ENCODE data around the gene NTRK2.

The NTRK2 gene

DNA sequence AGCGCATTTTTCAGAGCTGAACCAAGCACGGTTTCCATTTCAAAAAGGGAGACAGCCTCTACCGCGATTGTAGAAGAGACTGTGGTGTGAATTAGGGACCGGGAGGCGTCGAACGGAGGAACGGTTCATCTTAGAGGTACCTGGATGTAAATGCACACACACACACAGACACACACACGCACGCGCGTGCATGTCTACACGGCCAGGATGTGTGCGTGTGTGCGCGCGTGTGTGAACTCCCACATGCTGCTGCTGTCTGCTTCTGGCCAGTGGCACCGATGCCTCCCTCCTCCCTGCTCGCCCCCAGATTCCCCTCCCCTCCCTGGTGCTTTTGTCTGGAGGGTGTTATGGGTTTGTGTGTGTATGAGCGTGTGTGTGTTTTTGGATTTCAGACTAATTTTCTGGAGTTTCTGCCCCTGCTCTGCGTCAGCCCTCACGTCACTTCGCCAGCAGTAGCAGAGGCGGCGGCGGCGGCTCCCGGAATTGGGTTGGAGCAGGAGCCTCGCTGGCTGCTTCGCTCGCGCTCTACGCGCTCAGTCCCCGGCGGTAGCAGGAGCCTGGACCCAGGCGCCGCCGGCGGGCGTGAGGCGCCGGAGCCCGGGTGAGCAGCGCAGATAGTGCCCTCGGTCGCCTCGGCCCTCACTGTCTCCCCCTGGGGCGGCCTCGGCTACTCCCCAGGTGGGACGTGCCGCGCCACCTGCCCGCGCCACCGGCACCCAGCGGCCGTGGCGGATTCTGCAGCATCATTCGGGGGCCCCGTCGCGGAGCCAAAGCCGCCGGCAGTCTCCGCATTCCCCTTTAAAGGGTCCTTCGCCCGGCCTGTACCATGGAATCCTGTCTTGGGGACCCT lies at the start of gene NTRK2:
TSS of gene NTRK2 (plus strand) at position 442 of the 850 bp plus-strand sequence. CDS start 1,020 bp downstream, outside the sequence.
- DNase-seq: no peak

DNA sequence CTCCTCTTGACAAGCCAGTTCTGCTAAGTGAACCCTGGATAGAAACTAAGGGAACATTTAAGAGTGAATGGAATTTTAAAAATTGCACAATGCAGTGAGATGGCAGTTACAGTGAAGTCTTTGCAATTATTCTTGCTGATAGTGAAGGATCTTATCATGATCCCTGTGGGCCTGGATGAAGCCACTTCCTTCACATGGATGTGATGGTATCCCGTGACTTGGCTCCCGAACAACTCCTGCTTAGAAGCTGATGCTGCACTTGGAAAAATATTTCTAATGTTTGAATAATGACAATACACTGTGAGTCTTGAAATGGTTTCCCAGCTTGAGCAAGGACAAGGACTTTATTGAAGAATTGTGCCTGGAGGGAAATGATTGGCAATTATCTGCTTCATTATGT lies 49.2 kb upstream of the NTRK2 start:
- DNase-seq: no peak

DNA sequence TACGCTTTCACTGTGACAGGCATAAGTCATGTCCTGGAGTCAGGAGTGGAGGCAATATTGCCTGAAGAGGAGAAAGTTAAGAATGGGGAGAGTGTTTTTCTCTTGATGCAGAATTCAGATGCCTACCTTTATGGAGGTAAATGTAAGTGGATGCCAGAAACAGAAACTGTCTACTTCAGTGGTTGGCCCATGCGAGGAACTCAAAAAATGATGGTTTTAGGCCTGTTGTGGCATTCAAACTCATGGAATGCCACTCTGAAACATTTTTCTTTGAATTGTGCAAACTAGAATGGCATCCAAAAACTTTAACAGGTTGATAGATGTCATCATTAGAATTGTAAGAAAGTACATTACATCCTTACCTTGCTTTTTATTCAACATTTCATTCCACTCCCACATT lies 47.7 kb upstream of the NTRK2 start:
- DNase-seq: no peak

DNA sequence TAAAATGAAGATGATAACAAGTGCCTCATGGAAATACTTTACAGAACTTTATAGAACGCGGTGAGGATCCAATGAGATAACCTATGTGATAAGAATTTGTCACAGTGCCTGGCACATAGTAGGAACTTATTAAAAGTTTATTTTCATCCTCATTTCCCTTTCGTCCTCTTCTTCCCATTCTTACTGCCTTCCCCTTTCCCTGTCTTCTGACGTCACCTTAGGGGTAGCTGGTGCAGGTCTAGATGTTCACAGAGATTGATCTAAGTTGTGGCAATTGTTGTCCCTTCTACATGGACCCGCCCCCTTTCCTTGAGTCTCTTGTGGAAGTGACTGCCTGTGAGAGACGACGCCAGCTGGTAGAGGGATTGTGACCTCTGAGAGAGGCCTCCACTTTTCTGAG lies 46.5 kb upstream of the NTRK2 start:
- DNase-seq: no peak

DNA sequence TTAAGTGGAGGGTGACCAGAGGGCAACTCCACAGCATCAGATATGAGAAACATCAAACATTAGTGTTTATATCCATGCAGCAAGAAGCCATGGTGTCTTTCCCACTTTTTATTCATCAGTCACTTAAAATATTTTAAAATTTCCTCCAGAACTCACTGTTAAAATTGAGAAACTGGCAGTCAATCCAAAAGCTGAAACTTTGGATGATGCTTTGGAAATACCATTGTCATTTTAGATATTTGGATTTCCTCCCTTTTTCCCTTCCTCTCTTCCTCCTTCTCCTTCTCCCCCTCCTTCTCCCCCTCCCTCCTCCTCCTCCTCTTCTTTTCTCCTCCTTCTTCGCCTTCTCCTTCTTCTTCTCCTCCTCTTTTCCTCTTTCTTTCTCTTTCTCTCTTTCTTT lies 33.1 kb upstream of the NTRK2 start:
- DNase-seq: no peak

DNA sequence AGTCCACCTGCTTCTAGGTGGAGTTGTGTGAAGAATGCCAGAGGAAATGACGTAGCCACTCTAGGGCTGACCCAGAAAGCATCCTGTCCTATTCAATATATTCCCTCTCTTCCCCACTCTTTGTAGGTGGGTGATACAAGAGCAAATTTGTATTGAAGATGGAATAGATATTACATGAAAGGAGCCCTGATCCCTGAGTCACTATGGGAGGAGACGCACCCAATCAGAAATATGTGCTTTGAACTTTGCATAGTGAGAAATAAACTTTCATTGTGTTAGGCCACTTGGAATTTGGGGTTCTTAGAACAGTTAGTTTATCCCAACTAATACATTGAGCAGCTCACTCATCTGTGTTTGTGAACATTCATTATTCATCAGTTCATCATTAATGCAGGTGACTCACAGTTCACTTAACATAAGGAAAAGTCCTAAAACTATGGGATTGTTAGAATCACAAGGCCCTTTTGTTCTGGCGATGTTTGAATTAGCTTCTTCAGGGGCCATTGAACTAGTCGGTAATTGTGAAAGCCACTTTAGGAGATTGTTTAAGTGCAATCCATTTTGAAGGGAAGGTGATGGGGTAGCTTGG lies 26.9 kb upstream of the NTRK2 start:
- no peak for DNase-seq

DNA sequence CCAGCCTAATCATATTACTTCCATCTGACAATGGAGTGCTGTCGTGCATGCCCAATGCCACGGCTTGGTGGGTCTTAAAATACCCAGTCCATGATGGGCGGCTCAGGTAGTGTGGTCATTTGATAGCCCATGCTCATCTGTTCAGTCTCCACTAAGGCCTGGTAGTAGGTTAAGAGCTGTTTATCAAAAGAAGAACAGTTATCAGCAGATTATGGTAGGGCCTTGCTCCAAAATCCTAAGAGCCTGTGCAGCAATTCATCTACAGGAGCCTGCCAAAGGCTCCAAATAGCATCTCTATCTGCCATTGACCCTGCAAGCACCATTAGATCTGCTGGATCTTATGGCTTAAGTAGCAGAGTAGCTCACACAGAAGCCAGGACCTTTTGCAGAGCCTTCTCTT lies 21.8 kb upstream of the NTRK2 start:
- no peak for DNase-seq

DNA sequence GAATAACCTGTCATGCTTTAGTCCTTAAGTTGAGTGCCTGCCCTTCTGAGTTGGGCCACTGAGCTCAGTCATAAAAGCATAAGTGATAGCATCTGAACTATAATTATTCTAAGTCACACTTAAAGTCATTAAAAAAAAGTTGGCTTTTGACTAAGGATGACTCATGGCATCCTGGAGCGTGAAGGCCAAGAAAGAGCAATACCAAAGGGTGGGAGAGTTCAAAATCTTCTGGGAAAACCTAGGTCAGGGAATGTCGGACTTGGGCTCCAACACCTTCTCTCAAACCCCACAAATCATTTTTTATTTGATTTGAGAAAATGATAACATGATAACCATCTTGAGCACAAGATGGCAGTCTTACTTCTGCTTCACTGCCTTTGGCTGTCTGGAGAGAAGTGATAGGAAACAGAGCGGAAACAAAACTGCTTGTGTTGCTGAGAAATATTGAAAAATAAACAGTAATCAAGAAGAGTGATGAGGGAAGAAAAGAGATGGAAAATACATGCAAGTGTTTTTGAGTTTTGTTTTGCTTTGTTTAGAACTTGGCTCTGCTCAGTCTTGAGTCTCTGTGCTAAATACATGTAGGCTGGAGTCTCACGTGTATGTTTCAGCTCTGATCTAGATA lies 16.9 kb upstream of the NTRK2 start:
- no peak for DNase-seq

DNA sequence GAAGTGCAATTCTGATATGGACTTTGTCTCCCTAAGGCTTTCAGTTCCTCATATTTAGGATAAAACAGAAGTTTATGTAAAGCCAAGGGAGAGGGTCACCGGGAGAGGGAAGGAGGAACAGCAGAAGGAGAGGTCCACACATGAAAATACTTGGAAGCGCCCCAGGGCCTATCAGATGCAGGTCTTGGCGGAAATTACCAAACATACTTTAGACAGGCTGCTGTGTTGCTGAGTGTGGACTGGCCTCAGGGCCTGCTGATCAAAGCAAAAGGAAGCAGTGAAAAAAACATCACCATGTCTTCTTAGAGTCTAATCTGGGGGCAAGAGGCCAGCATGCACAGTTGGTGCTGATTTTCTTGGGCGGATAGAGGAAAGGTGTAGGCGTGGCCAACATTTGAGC lies 14.1 kb upstream of the NTRK2 start:
- DNase-seq: no peak

DNA sequence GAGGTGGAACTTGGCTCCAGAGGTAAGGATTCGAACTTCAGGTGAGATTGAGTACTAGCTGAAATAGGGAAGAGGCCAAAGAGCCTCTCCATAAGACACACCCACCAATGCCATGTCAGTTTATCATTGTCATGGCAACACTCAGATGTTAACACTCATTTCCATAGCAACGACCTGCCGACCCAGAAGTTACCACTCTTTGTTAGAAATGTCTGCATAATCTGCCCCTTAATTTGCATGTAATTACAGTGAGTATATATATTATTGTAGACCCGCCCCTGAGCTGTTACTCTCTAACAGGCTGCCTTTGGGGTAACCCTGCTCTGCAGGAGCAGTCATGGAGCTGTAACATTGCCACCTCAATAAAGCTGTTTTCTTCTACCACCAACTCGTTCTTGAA lies 10.2 kb upstream of the NTRK2 start:
- DNase-seq: no peak

DNA sequence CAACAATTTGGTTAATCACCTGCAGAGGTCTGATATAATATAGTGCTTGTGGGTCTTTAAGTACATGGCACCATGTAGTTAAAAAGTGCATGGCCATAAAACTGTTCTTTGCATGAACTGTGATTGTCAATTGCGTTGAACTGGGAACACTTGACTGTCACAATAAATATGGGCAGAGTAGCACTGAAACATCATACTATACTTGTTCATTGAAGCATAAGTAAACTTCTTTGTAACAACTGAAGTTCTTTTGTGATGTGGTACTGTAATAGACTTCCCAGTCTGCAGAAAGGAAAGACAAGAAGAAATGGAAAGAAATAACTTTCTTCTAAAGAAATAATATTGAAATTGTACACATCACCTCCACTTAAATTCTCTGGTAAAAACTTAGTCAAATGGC lies 9.8 kb upstream of the NTRK2 start:
- DNase-seq: no peak

DNA sequence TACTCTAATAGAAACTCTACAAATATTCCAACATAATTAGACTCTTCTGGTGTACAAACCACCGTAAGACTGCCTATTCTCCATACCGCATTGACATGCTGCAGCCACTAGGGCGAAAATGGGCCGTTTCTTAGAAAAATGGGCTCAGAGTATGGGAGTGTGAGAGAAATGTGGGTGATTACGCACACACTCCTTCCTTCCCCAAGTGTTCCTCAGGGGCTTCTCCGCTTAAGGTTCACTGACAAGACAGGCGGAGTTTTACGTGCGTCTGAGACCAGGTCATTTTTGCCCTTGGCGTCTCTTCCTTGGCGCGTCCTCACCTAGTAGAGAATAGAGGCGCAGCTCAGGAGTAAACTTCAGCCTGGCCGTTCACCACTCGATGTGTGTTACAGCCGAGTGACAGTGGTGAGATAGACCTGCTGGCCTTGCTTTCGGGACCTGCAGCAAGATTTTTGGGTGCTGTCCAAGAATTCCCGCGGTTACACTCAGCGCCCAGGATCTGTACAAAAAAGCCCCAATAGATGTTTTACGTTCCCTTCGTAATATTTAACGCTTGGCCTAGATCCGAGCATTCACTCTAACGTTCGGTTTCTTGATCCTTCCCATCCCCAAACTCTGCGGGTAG lies 1.8 kb upstream of the NTRK2 start:
- DNase-seq: no peak

DNA sequence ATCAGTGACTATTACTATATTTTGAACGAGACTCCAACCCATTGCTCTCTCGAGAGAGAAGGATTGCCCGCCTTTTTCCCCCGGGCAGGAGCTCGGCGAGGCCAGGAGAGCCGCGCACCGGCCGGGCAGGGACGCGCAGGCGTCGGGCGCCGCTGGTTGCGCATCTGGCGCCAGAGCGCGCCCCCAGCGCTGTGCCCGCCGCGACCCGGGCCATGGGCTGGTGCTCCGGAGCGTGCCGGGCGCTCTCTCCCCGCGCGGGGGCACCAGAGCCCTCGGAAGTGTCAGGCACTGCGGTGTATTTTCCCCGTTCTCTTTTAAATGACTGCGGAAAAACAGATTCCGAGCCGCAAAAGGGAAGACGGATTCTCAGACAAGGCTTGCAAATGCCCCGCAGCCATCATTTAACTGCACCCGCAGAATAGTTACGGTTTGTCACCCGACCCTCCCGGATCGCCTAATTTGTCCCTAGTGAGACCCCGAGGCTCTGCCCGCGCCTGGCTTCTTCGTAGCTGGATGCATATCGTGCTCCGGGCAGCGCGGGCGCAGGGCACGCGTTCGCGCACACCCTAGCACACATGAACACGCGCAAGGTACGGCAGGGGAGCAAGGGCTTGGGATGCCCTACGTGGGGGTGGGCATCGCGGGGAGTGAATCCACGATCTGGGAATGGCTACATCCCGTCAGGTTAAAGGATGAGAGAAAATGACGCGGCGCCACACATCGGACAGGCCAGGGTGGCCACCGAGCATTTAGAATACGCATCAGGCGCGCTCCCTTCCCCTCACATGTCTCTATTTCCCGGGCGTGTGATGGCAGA lies 1.1 kb upstream of the NTRK2 start:
- DNase-seq: no peak

DNA sequence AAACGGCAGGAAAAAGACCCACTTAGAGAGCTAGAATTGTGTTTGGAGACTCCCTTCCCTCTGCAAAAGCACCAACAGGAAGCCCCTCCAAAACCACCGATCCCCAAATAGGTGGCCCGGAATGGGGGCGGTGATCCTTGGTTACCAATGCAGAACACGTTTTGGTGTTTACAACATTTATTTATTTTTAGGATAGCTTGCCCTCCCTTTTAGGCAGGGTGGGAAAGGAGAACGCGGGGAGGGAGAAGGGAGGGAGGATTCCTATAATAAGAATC lies 579 bp upstream of the NTRK2 start:
- no peak for DNase-seq

DNA sequence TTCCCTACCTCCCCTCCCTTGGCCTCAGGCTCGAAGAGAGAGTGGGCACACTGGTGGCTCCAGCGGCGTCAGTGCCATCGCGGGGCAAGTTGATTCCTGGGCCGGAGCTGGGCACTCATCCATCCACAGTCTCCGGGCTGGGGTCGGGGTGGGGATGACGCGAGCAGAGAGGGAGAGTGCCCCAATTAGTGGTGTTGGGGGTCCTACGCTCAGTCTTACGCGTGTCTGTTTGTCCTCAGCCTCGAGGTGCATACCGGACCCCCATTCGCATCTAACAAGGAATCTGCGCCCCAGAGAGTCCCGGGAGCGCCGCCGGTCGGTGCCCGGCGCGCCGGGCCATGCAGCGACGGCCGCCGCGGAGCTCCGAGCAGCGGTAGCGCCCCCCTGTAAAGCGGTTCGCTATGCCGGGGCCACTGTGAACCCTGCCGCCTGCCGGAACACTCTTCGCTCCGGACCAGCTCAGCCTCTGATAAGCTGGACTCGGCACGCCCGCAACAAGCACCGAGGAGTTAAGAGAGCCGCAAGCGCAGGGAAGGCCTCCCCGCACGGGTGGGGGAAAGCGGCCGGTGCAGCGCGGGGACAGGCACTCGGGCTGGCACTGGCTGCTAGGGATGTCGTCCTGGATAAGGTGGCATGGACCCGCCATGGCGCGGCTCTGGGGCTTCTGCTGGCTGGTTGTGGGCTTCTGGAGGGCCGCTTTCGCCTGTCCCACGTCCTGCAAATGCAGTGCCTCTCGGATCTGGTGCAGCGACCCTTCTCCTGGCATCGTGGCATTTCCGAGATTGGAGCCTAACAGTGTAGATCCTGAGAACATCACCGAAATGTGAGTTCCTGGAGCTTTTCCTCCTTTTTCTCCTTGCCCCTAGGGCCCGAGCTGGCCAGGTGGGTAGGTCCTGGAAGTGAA lies 861 bp downstream of the NTRK2 start:
- DNase-seq: no peak

DNA sequence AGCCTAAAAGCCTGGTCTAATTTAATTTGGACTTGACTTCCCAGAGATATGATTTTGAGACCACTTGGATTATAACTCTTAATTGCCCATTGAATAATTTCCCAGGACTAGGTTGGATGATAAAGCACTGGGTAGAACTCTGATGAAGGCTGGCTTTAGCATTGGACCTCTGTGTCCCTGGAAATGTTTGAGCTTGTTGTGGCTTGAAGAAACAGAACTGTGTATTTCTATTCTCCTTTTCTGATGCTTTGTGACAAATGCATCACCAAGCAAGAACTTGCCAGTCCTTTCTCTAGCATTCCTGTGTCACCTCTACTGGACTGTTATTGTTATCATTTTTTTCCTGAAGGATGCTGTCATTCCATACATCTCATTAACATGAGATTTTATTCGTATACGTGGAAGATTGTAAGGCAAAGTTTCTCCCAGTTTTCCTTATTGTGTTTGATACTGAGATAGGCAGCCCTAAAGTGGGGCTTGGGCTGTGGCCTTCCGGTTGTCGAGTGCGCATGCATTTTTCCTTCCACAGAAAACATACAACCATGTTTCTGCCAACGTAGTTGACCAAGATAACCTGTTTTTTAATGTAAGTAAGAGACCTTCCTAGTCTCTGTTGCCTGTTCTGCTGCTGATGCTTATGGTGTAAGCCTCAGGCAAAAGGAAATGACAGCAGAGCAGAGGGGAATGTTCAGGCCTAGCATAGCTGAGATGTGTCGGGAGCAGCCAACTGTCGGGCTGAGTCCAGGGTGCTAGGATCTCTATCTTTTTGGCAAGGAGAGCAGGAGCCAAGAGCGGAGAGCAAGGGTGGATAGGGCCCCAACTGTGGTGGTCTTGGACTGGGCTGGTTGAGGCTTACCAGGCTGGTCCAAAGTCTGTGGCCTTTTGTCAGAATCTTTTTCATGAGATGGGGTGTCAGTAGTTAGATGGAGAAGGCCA lies 2.3 kb downstream of the NTRK2 start:
- DNase-seq: no peak

DNA sequence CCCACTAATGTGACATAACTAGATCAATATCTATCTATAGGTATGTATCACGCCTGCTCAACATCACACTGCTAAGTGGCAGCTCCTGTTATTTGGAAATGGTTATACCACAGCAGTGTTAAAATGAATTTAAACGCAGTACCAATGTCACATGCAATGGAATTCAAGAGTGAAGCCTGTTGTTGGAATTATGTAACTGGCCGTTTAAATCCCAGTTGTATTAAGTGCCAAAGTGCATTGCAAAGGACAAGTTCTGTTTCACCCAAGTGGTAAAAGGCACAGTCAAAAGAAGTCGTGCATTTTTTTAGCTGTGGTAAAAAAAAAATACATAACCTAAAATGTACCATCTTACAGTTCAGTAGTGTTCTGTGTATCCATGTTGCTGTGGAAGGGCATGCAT lies 4.3 kb downstream of the NTRK2 start:
- no peak for DNase-seq

DNA sequence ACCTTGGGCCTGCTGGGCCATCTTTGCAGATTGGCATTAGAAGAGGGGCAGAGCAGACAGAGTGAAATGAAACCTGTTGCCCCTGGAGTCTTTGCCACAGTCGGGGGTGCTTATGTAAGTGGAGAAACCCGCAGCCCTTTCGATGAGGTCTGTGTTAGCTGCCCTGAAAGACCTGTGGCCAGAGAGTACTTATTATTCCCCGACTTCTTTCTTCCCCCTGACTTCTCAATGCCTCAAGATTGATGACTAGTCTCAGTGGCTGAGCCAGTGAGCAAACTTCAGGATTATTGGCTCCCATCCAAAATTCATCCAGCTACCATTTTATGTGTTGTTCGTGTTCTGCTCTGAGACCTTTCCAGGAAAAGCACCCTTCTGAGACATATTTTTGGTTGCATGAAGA lies 7.6 kb downstream of the NTRK2 start:
- no peak for DNase-seq

DNA sequence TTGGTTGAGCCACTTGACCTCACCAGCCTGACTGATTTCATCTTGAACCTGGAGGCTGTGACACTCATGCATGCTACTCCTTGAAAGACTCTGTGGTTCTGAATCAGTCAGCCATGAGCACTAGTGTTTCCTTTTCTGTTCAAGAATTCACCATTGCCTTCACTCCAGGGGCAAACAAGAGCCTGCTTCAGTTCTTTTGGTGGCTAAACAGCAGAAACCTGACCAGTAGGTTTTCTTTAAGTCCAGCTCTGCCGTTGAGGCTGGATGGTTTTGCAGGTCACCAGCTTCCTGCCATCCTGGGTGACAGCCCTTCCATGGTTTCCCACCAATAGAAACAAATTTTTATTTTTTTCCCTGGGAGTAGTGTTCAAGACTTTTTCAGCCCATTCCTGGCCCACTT lies 10.0 kb downstream of the NTRK2 start:
- DNase-seq: no peak

DNA sequence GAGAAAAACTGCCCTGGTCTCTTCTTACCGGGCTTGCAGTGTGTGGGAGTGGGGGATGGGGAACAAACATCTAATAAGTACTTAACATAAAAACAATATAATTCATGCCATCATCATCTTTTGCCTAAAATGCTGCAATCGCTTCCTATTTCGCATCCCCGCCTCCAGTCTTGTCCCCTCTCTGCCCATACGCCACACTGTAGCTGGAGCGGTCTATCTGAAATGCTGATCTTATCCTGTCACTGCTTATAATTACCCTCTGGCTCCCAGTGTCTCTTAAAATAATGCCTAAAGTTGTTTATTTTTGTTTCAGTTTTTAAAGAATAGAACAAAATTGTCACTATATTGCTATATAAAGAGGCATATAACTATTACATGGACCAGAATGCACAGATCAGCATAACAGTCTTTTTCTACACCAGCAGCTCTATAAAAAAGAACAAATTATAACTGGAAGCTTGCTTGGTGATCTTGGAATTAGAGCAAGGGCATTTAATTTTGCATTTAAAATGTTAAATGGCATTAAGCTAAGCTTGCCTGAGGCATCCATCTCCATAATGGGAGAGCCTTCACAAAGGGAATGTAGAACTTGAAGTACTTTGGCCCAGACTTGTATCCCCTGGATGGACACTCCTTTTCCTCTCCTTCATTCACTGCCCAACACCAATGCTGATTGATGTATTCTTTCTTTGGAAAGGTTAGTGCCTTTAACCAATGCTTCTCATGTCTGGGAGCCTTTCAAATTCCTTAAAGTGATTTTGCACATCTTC lies 12.2 kb downstream of the NTRK2 start:
- no peak for DNase-seq

Data from activated naive CD4-positive, alpha-beta T cell (primary cell).